Activated T-cell treated with anti-CD3 and anti-CD28 coated beads, Interleukin-2, amount 50 U/mL, for 24 hours (primary cell): Measurements from ENCODE around the gene ABL1.
"Not testable (repeated sequence)": the region's sequence is repeated elsewhere in the genome, so short reads cannot be mapped to it uniquely, and the experiment has no call there.

Source experiments
- DNase-seq: peaks from one replicate; pipeline ENCODE4 v3.0.0-alpha.2; 2020
- H3K27ac Mint-ChIP-seq: 2 replicates; pipeline ENCODE4 v1.8.0; 2020; ENCODE audit warnings: mild to moderate bottlenecking, mixed read lengths
- H3K27me3 Mint-ChIP-seq: 2 replicates; pipeline ENCODE4 v1.8.0; 2020; ENCODE audit warnings: mixed read lengths
- H3K36me3 Mint-ChIP-seq: 2 replicates; pipeline ENCODE4 v1.8.0; 2020; ENCODE audit warnings: low read depth, mixed read lengths
- H3K4me1 Mint-ChIP-seq: 2 replicates; pipeline ENCODE4 v1.8.0; 2020; ENCODE audit warnings: low read depth, mixed read lengths
- H3K4me3 Mint-ChIP-seq: 2 replicates; pipeline ENCODE4 v1.8.0; 2020; ENCODE audit warnings: mild to moderate bottlenecking, moderate library complexity, mixed read lengths
- H3K9me3 Mint-ChIP-seq: 2 replicates; pipeline ENCODE4 v1.8.0; 2020; ENCODE audit warnings: mixed read lengths

ABL1 gene

GRCh38 chr9:130902204-130903185, 67.4 kb downstream of the ABL1 start:
- Mint-ChIP-seq H3K27ac (no peak overlapping the region), H3K27me3 (peaks cover 5% of the 10 kb centered on the region), H3K4me1 (no peaks in the 10 kb centered on the region), H3K9me3 (no peaks in the 10 kb centered on the region), H3K4me3 (no peak overlapping the region), H3K36me3 (no peaks in the 10 kb centered on the region)
- DNase-seq = no peak

GRCh38 chr9:130903194-130904069, 68.4 kb downstream of the ABL1 start:
- Mint-ChIP-seq H3K36me3 (no peaks in the 10 kb centered on the region), H3K27me3 (peaks cover 5% of the 10 kb centered on the region), H3K4me3 (no peak overlapping the region), H3K27ac (no peak overlapping the region), H3K9me3 (no peaks in the 10 kb centered on the region), H3K4me1 (no peaks in the 10 kb centered on the region)
- DNase-seq = no peak

- Mint-ChIP-seq H3K4me1 (no peaks in the 10 kb centered on the region), H3K4me3 (no peak overlapping the region), H3K27ac (no peak overlapping the region), H3K36me3 (no peaks in the 10 kb centered on the region), H3K27me3 (peaks cover 5% of the 10 kb centered on the region), H3K9me3 (no peaks in the 10 kb centered on the region)
- DNase-seq = no peak
Measured at GRCh38 chr9:130904070-130905044, 69.3 kb downstream of the ABL1 start.

GRCh38 chr9:130905125-130905901, 70.3 kb downstream of the ABL1 start:
- no peaks in the 10 kb centered on the region for H3K36me3 Mint-ChIP-seq
- no peaks in the 10 kb centered on the region for H3K4me1 Mint-ChIP-seq
- peaks cover 5% of the 10 kb centered on the region for H3K27me3 Mint-ChIP-seq
- H3K27ac Mint-ChIP-seq = no peak overlapping the region
- H3K4me3 Mint-ChIP-seq = no peak overlapping the region
- DNase-seq = no peak
- H3K9me3 Mint-ChIP-seq = no peaks in the 10 kb centered on the region

GRCh38 chr9:130905902-130906734, 71.1 kb downstream of the ABL1 start:
- H3K27ac Mint-ChIP-seq = no peak overlapping the region
- H3K4me3 Mint-ChIP-seq = no peak overlapping the region
- DNase-seq = no peak
- no peaks in the 10 kb centered on the region for H3K9me3 Mint-ChIP-seq
- no peaks in the 10 kb centered on the region for H3K36me3 Mint-ChIP-seq
- no peaks in the 10 kb centered on the region for H3K4me1 Mint-ChIP-seq
- H3K27me3 Mint-ChIP-seq = no peaks in the 10 kb centered on the region

GRCh38 chr9:130906735-130907416, 71.8 kb downstream of the ABL1 start:
- DNase-seq = no peak
- Mint-ChIP-seq H3K9me3 (no peaks in the 10 kb centered on the region), H3K4me1 (no peaks in the 10 kb centered on the region), H3K36me3 (no peaks in the 10 kb centered on the region), H3K4me3 (no peak overlapping the region), H3K27me3 (no peaks in the 10 kb centered on the region), H3K27ac (no peak overlapping the region)

GRCh38 chr9:130908146-130908877, 73.3 kb downstream of the ABL1 start:
- no peak overlapping the region for H3K4me3 Mint-ChIP-seq
- H3K27me3 Mint-ChIP-seq = no peaks in the 10 kb centered on the region
- DNase-seq = no peak
- H3K4me1 Mint-ChIP-seq = no peaks in the 10 kb centered on the region
- H3K36me3 Mint-ChIP-seq = no peaks in the 10 kb centered on the region
- no peak overlapping the region for H3K27ac Mint-ChIP-seq
- no peaks in the 10 kb centered on the region for H3K9me3 Mint-ChIP-seq

- no peaks in the 10 kb centered on the region for H3K9me3 Mint-ChIP-seq
- no peaks in the 10 kb centered on the region for H3K27me3 Mint-ChIP-seq
- H3K4me1 Mint-ChIP-seq = no peaks in the 10 kb centered on the region
- DNase-seq = no peak
- no peaks in the 10 kb centered on the region for H3K36me3 Mint-ChIP-seq
- no peak overlapping the region for H3K27ac Mint-ChIP-seq
- no peak overlapping the region for H3K4me3 Mint-ChIP-seq
Measured at GRCh38 chr9:130908878-130909355, 73.9 kb downstream of the ABL1 start.

- H3K27me3 Mint-ChIP-seq, H3K4me3 Mint-ChIP-seq, H3K27ac Mint-ChIP-seq, H3K4me1 Mint-ChIP-seq, H3K36me3 Mint-ChIP-seq, H3K9me3 Mint-ChIP-seq, DNase-seq: not testable (repeated sequence)
Measured at GRCh38 chr9:130910041-130910440, 75.0 kb downstream of the ABL1 start.

- not testable (repeated sequence) for H3K27me3 Mint-ChIP-seq, H3K27ac Mint-ChIP-seq, DNase-seq, H3K36me3 Mint-ChIP-seq, H3K9me3 Mint-ChIP-seq, H3K4me3 Mint-ChIP-seq, H3K4me1 Mint-ChIP-seq
Measured at GRCh38 chr9:130910670-130911069, 75.6 kb downstream of the ABL1 start.

GRCh38 chr9:130911254-130912049, 76.4 kb downstream of the ABL1 start:
- no peaks in the 10 kb centered on the region for H3K36me3 Mint-ChIP-seq
- no peaks in the 10 kb centered on the region for H3K4me1 Mint-ChIP-seq
- no peak for DNase-seq
- H3K9me3 Mint-ChIP-seq = no peaks in the 10 kb centered on the region
- H3K27me3 Mint-ChIP-seq = no peaks in the 10 kb centered on the region
- H3K4me3 Mint-ChIP-seq = no peak overlapping the region
- H3K27ac Mint-ChIP-seq = no peak overlapping the region
